Left ventricle myocardium superior (tissue), 1 donor: ENCODE results near the gene SYMPK. TPM values are rescaled to one million over a fixed set of nuclear protein-coding genes. Genes with fewer than 3 reads are reported as not detected.
"Not testable (repeated sequence)": the region's sequence is repeated elsewhere in the genome, so short reads cannot be mapped to it uniquely, and the experiment has no call there.

Experiments used
- ATAC-seq: fragments of 200-7000 bp; cut with Tn5 transposase; one replicate; pipeline ENCODE4 v1.9.1; 2020; ENCODE audit warnings: mild to moderate bottlenecking, moderate library complexity
- DNase-seq: peaks from one replicate; pipeline ENCODE4 v3.0.0-alpha.2; 2020
- intact Hi-C: fragments of 100-400 bp; cut with micrococcal nuclease; formaldehyde crosslinking; loops from one replicate; pipeline ENCODE4 v1.11.0; 2022
- long read RNA-seq: library from polyadenylated mRNA; unstranded; transcript quantifications from one replicate; pipeline ENCODE4 v2.0.0, GENCODE V29; 2021
- total RNA-seq: library from RNA; stranded (reverse); fragmentation: NEBNext Ultra II Directional; extraction: Animal tissue kit (Norgen Biotek cat#: 25700); gene quantifications from one replicate; pipeline ENCODE4 v1.2.1, GENCODE V29; 2021
- donor health status: DM: no; HTN: yes; CAD: no; lungs with severe emphysema.

The SYMPK gene
- total RNA-seq = 38.3 TPM
- long read RNA-seq, full-length matches to known transcripts = 4 of 22 reads
- long read RNA-seq, partial matches to known transcripts = 14 of 22 reads
- long read RNA-seq, other reads (novel, unspliced or antisense) = 4 of 22 reads

DNA sequence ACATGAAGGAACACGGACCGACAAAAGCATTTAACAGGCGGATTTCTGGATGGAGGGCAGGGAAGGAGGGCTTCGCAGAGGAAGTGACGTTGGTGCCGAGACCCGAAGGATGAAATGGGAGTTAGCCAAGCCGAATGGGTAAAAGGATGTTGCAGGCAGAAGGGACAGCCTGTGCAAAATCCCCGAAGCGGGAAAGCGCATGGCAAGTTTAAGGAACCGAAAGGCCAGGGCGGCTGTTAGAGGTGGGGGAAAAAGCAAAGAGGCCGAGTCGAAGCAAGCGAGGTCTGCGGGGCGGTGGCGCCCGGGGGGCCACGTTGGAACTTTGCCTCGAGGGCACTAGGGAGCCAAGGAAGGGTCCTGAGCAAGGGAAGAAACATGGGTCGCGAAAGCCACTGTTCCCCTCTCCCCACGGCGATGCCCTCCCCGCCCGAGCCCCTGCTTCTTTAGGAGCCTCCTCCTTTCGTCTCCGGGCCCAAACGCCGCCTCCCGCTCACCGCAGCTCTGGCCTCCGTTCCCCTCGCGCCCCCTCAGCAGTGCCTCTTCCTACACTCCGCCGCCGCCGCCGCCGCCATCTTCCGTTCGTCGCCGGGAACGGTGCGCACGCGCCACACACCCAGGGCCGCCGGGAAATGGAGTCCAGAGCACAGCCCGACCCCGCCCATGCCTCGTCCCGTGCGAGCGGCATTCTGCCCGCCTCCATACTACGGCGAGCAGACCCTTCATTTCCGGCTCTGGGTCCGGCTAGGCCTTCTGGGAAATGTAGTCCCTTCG lies at the start of gene SYMPK:
Gene SYMPK, minus strand, starts transcription at position 584 of the 771 bp plus-strand sequence. CDS start 8,652 bp downstream, outside the sequence.
- intact Hi-C loops = no loop called here

DNA sequence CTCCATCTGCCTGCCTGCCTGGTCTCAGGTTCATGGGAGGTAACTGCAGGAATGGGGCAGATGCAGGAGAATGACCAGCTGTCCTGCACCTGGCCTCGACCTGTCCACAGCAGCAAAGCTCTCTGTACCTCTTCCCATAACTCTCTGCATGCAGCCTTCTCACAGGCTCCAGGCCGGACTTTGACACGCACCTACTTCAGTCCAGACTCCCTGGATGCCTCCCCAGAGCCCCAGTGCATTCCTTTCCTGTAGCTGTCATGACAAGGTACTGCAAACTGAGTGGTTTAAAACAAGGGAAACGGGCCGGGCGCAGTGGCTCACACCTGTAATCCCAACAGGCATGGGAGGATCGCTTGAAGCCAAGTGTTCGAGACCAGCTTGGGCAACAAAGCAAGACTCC lies 48.3 kb upstream of the SYMPK start:
- ATAC-seq (no peak), DNase-seq (no peak)
- intact Hi-C loops = no loop called here

More for the DNA sequence above, at the start of gene SYMPK:
- peak; percentile 99 for ATAC-seq
- peak; percentile 99 for DNase-seq

DNA sequence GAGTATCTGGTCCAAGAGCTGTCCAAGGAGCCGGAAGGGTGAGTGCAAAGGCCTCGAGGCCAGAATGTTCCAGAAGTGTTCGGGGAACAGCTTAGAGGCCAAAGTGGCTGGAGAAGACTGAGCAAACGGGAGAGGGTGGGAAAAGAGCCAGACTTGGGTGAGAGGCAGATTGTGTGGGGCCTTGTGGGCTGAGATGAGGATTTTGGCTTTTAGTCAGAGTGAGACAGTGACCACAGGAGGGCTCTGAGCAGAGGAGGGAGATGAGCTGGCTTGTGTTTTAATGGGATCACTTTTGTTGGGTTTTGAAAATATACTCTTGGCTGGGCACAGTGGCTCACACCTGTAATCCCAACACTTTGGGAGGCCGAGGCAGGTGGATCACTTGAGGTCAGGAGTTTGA lies 46.0 kb upstream of the SYMPK start:
- no peak for DNase-seq
- ATAC-seq = no peak
- intact Hi-C loops = no loop called here

DNA sequence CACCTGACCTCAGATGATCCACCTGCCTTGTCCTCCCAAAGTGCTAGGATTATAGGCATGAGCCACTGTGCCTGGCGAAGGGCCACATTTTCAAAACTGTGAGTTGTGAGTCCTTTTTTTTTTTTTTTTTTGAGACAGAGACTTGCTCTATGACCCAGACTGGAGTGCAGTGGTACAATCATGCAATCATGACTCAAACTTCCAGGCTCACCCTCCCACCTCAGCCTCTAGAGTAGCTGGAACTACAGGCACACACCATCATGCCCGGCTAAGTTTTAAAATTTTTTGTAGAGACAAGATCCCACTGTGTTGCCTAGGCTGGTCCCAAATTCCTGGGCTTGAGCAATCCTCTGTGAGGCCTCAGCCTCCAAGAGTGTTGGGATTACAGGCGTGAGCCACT lies 43.3 kb upstream of the SYMPK start:
- DNase-seq (no peak), ATAC-seq (no peak)
- intact Hi-C loops = no loop called here

DNA sequence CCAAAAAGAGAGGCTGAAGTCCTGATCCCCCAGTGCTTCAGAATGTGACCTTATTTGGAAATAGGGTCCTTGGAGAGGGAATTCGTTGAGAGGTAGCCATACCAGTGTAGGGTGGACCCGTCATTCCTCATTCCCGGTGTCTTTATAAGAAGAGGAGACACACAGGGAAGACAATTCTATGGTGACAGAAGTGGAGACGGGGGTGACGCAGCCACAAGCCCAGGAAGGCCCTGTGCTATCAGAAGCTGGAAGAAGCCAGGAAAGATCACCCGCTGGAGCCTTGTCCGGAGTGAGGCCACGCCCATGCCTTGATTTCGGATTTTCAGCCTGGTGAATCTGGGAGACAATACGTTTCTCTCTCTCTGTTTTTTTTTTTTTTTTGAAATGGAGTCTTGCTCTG lies 42.1 kb upstream of the SYMPK start:
- intact Hi-C loops = no loop called here
- ATAC-seq = no peak

DNA sequence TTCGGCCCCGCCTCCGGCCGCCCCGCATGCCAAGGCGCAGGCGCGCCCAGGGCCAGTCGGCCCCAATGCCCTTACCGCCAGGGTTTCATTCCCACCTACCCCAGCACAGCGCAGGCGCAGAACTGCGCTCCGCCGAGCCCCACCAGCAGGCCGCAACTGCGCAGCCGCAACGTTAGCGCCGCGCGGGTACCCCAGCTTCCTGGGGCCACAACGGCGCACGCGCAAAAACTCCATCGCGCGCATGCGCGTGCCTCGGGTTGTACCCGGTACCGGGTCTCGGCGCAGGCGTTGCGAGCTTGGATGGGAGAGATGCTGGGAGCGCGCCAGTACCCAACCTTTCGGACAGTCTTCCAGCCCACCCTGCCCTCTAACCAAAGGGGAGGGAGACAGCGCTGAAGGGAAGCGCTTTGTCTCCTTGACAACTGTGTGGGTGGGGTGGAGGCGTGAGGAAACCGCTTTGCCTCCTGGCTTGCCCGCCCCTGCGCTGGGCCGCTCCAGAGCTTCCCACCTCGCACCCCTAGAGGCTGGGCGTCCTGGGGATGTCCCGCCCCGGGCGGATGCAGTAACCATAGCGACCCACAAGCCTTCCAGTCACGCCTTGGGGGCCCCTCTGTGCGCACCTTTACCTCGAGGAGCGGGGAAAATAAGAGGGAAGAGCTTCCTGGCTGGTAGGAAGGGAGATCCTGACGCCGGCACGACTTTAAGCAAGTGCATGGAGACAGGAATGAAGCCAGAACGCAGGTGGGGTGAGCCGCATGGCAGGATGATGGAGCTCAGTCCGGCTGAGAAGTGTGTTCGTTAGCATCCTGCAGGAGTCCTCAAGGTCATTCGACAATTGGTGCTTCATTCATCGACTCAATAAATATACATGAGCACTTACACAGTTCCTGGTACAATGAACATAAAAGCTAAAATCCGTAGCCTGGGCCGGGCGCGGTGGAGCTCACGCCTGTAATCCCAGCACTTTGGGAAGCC lies 40.0 kb upstream of the SYMPK start:
- peak; percentile 100 for DNase-seq
- intact Hi-C loops = no loop called here
- ATAC-seq = peak; percentile 96

More for the DNA sequence above, 42.1 kb upstream of the SYMPK start:
- no peak for DNase-seq

DNA sequence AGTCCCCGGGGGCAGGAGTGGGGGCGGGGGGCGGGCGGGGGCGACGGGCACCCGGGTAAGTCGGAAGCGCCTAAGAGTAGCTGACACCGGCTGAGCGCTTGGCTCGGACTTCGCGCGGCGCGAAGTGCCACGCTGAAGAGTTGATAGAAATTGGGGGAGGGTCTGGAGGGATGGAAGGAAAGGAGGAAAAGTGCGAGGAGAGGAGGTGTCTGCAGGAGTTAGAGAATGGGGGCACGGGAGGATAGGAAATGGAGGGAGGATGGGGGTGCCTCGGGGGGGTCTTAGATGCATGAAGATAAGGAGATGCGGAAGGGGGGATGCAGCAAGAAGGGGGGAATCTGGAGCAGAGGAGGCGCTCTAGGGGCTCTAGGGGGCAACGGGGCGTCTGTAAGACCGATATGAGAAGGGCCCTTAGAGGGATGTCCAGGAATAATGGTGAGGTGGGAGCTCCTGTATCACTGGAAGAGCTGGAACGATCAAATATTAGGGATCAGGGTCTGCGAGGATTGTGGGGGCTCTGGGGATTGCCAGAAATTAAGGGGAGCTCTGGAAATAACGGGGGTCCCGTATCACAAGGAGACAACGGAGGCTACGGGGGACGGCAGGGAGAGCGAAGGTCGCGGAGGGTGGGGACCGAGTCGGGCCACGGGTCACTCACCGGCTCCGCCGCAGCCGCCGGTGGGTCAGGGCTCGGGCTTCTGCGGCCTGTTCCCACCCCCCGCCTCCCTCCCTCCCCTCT lies 39.1 kb upstream of the SYMPK start, which contains the start of gene MYPOP:
Gene MYPOP, minus strand, starts transcription at position 702 of the 739 bp plus-strand sequence. CDS start 840 bp downstream, outside the sequence.
- intact Hi-C loops = no loop called here
- DNase-seq (peak; percentile 37), ATAC-seq (peak; percentile 0)

DNA sequence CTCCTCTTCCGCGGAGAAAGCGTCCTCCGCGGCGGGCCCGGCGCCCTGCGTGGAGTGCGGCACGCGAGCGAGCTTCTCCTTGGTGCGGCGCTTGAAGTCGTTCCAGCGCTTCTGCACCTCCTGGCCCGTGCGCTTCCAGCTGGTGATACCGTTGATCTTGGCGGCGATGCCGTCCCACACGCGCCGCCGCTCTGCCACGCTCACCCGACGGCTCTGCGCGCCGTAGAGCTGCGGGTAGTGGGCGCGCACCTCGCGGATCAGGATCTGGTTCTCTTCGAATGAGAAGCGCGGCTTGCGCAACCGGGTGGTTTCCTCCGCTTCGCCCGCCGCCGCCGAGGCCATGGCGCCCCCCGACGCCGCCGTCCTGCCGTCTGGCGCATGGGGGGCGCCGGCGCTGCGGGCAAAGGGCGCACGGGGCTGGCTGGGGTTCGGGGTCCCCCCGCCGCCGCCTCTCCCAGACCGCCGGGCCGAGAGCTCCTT lies 38.5 kb upstream of the SYMPK start:
- DNase-seq = peak; percentile 71
- intact Hi-C loops = no loop called here
- ATAC-seq = no peak

DNA sequence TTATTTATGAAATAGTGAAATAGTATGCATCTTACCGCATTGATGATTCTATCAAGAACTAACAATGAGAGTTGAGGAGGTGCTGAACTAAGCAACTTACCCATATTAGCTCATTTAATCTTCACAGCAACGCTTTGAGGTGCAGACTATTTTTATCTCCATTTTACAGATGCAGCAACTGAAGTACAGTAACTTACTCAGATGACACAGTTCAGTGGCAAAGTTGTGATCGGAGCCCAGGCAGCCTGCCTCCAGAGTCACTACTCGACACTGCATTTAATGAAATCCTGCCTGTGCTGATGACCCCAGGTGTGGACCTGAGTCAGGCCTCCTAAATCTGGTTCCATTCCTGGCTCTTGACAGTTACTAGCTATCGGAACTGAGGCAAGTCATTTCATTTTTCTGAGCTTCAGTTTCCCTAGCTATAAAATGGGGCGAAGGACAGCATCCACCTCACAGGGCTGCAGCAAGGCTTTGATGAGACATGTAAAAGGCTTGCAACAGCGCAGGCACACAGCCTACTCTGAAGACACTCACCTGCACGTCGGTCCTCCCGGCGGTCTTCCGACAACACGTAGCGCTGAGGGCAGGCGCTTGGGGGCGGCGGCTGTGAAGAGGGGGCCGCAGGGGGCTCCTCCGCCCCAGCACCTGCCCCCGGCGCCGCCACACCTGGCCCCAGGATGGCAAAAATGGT lies 37.9 kb upstream of the SYMPK start:
- ATAC-seq = no peak

DNA sequence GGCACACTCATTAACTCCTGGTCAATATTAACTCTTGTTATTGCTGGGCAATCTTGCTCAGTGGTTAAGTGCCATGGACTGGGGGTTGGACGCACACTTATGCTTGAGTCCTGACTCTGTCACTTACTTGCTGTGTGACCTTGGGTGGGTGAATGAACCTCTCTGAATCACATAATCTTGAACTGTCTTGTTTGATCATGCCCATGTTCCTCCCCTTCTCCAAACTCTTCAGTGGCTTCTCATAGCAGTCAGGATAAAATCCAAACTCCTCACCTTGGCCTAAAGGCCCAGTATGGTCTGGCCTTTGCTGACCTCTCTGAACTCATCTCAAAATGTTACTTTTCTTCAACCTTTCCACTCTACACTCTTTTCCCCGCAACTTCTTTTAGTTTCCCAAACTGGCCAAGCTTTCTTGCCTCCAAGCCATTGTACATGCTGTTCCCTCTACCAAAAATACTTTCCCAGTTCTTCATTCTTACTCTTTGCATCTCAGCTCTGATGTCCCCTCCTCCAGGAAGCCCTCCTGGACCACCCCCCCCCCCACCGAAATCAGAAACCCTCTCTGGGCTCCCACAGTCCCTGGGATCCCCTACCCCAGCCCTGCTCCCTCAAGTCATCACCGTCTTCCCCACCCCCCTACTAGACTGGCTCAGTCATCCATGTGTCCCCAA lies 37.1 kb upstream of the SYMPK start:
- DNase-seq = no peak
- intact Hi-C loops = no loop called here
- no peak for ATAC-seq

More for the DNA sequence above, 37.9 kb upstream of the SYMPK start:
- intact Hi-C loops = no loop called here
- DNase-seq = no peak

DNA sequence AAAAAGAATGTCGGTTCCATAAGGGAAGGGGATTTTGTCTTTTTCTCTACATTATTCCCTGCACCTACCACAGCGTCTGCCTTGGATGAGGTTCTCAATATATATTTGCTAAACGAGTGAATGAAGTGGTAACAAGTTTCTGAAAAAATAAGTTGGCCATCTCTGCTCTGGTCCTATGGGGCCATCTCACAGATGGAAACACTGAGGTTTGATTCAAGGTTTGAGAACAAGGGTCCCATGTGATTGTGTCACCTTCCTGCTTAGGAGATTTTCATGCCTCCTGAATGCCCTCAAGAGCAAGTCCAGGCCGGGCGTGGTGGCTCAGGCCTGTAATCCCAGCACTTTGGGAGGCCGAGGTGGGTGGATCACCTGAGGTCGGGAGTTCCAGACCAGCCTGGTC lies 36.3 kb upstream of the SYMPK start:
- ATAC-seq (no peak), DNase-seq (no peak)
- intact Hi-C loops = no loop called here

DNA sequence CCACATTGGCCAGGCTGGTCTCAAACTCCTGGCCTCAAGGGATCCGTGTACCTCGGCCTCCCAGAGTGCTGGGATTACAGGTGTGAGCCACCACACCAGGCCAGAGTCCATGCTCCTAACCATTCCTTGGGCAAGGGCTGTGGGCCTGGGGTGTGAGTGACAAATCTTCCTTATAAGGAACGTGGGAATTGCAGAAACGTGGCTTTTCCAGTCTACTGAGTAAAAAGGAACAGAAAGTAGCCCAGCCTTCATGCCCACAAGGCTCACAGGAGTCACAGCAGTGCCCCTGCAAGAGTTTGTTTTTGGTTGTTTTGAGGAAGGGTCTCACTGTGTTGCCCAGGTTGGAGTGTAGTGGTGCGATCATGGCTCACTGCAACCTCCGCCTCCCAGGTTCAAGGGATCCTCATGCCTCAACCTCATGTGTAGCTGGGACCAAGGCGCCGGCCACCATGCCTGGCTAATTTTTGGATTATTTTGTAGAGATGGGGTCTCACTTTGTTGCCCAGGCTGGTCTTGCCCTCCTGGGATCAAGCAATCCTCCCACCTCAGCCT lies 34.4 kb upstream of the SYMPK start:
- ATAC-seq (no peak), DNase-seq (no peak)
- intact Hi-C loops = no loop called here

DNA sequence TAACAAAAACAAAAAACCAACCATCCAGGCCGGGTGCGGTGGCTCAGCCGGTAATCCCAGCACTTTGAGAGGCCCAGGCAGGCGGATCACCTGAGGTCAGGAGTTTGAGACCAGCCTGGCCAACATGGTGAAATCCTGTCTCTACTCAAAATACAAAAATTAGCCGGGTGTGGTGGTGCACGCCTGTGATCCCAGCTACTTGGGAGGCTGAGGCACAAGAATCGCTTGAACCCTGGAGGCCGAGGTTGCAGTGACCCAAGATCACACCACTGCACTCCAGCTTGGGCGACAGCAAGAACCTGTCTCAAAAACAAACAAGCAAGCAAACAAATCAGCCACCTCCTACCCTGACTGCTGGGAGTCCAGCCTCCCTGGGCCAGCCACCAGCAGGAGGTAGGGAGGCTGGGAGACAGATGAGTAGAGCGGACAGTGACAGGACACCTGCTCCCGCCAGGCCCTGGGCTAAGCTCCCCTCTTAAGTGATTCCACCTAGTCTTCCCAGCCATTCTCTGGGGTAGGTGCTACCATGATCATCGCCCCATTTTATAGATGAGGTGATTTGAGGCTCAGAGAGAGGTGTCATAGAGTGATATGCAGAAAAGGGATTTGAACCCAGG lies 33.1 kb upstream of the SYMPK start:
- intact Hi-C loops, DNase-seq, ATAC-seq: not testable (repeated sequence)

DNA sequence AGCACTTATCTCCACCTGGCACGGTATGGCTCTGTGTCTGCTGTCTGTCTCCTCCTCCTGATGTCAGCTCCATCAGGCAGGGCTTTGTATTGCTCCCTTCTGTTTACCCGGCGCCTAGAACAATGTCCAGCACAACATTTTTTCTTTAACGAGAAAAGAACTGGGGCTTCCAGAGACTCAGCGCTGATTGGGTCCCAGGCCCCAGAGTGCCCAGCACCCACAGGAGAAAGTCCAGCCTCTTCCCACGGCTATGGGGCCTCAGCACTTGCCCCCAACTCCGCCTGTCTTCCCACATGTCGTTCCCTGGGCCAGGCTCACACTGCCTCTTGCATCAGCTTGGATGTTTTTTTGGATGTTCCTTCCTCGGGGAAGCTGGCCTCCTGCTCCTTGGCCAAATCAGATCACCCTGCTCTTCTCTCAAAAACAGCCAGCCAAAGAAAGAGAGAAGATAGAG lies 32.6 kb upstream of the SYMPK start:
- ATAC-seq (no peak), DNase-seq (no peak)
- intact Hi-C loops = no loop called here

DNA sequence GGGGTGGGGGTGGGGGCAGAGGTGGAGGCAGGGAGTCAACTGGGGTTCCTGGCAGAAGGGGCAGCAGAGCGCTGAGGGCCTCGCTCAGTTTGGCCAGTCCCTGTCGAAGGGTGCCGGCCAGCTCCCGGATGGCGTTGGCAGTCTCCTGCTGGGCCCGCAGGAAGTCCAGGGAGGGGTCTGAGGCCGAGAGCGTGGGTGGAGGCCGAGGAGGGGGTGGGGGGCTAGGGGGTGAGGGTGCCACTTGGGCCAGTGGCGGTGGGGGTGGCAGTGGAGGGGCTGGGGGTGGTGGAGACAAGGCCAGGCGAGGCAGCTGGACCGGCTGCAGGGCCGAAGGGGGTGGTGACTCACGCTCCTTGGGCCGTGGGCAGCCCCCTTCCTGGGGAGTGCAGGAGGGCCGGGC lies 27.9 kb upstream of the SYMPK start:
- DNase-seq (no peak), ATAC-seq (no peak)
- intact Hi-C loops = no loop called here

DNA sequence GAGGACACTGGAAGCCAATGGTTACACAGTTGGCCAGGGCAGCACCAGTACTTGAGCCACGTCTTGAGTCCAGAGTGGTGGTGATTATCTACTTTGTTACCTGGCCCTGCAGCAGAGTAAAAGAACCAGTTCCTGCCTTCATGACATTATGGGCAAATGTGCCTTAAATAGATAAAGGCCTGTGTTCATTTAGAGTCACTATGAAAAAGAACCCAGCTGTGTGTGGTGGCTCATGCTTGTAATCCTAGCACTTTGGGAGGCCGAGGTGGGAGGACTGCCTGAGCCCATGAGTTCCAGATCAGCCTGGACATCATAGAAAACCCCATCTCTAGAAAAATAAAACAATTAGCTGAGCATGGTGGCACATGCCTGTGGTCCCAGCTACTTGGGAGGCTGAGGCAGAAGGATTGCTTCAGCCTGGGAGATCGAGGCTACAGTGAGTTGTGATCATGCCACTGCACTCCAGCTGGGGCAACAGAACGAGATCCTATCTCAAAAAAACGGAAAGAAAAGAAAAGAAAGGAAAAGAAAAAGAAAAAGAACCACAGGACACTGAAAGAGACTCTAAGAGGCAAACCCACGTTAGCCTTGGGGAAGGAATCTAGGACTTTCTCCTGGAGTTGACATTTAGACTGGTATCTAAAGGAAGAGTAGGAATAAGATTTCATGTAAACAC lies 26.4 kb upstream of the SYMPK start:
- intact Hi-C loops = no loop called here
- no peak for ATAC-seq
- DNase-seq = no peak
